HEK293 (cell line): ENCODE measurements around the gene CCDC3.

Source experiments
- CTCF ChIA-PET: fragments of 350-600 bp; formaldehyde crosslinking; extraction: SDS; loops from one replicate; lab custom pipeline; 2021; ENCODE audit warnings: antibody characterized with exemption; lab: Yijun Ruan, JAX
- POLR2A ChIA-PET: fragments of 300-600 bp; formaldehyde crosslinking; extraction: SDS; loops from one replicate; lab custom pipeline; 2020; ENCODE audit warnings: antibody characterized with exemption, inconsistent platforms; lab: Yijun Ruan, JAX
- H3K27ac ChIP-seq: fragments of 200-500 bp; sonication (Bioruptor generic); 2 replicates; pipeline ENCODE4 v1.5.1; 2014; ENCODE audit warnings: low read depth, low read length, control low read depth, inconsistent platforms; ENCODE audit errors: extremely low read depth
- H3K36me3 ChIP-seq, 2 experiments: fragments of 200-500 bp in 1 of 2; sonication (Bioruptor generic) in 1 of 2; 1 replicate in 1 of 2; 2 replicates in 1 of 2; pipeline ENCODE4 v1.5.1; 2014 to 2017; ENCODE audit warnings: inconsistent platforms in 2 of 2, low read length in 2 of 2; ENCODE audit not compliant: control insufficient read depth in 2 of 2, insufficient read depth in 1 of 2
- H3K4me1 ChIP-seq: fragments of 200-500 bp; sonication (Bioruptor generic); 2 replicates; pipeline ENCODE4 v1.5.1; 2014; ENCODE audit warnings: mild to moderate bottlenecking, low read length, inconsistent platforms; ENCODE audit not compliant: control insufficient read depth, insufficient read depth
- H3K4me3 ChIP-seq: 2 replicates; pipeline ENCODE4 v1.5.1; 2011; ENCODE audit warnings: low read depth, mild to moderate bottlenecking, control low read depth, low read length, moderate library complexity
- H3K9me3 ChIP-seq: fragments of 200-500 bp; sonication (Bioruptor generic); 2 replicates; pipeline ENCODE4 v1.5.1; 2014; ENCODE audit warnings: low read depth, low read length, inconsistent platforms; ENCODE audit not compliant: control insufficient read depth, insufficient read depth
- FEZF1 ChIP-seq: fragments of 450-650 bp; formaldehyde crosslinking; IDR thresholded peaks from 2 replicates; pipeline ENCODE4 v1.5.1; 2016; ENCODE audit warnings: missing biosample characterization, missing genetic modification characterization
- MEIS1 ChIP-seq: sonication (generic); formaldehyde crosslinking; IDR thresholded peaks from 2 replicates; pipeline ENCODE4 v1.8.1; 2022; ENCODE audit warnings: missing genetic modification reagents, mild to moderate bottlenecking, borderline replicate concordance
- PRDM2 ChIP-seq: fragments of 450-650 bp; formaldehyde crosslinking; IDR thresholded peaks from 2 replicates; pipeline ENCODE4 v1.5.1; 2016; ENCODE audit warnings: missing biosample characterization, missing genetic modification characterization, borderline replicate concordance
- REST ChIP-seq: fragments of 450-650 bp; formaldehyde crosslinking; IDR thresholded peaks from 2 replicates; pipeline ENCODE4 v1.5.1; 2016; ENCODE audit warnings: missing biosample characterization, missing genetic modification characterization
- SP2 ChIP-seq: fragments of 450-650 bp; formaldehyde crosslinking; IDR thresholded peaks from 2 replicates; pipeline ENCODE4 v1.5.1; 2016; ENCODE audit warnings: missing biosample characterization, missing genetic modification characterization
- ZBTB49 ChIP-seq: fragments of 450-650 bp; formaldehyde crosslinking; IDR thresholded peaks from 2 replicates; pipeline ENCODE4 v1.5.1; 2016; ENCODE audit warnings: missing biosample characterization, missing genetic modification characterization, low read depth
- ZBTB8A ChIP-seq: fragments of 450-650 bp; formaldehyde crosslinking; IDR thresholded peaks from 2 replicates; pipeline ENCODE4 v1.5.1; 2016; ENCODE audit warnings: missing biosample characterization, missing genetic modification characterization
- ZNF132 ChIP-seq: fragments of 450-650 bp; formaldehyde crosslinking; IDR thresholded peaks from 2 replicates; pipeline ENCODE4 v1.5.1; 2017; ENCODE audit warnings: missing biosample characterization, missing genetic modification characterization, borderline replicate concordance
- ZNF133 ChIP-seq: fragments of 450-650 bp; formaldehyde crosslinking; IDR thresholded peaks from 2 replicates; pipeline ENCODE4 v1.5.1; 2016; ENCODE audit warnings: missing biosample characterization, missing genetic modification characterization
- ZNF146 ChIP-seq: fragments of 450-650 bp; formaldehyde crosslinking; IDR thresholded peaks from 2 replicates; pipeline ENCODE4 v1.5.1; 2016; ENCODE audit warnings: missing biosample characterization, missing genetic modification characterization
- ZNF16 ChIP-seq: fragments of 450-650 bp; formaldehyde crosslinking; IDR thresholded peaks from 2 replicates; pipeline ENCODE4 v1.5.1; 2016; ENCODE audit warnings: low read depth, missing biosample characterization, missing genetic modification characterization
- ZNF174 ChIP-seq: fragments of 450-650 bp; formaldehyde crosslinking; IDR thresholded peaks from 2 replicates; pipeline ENCODE4 v1.5.0; 2017; ENCODE audit warnings: missing biosample characterization, mild to moderate bottlenecking, missing genetic modification characterization
- ZNF184 ChIP-seq: fragments of 450-650 bp; IDR thresholded peaks from 2 replicates; pipeline ENCODE4 v1.5.1; 2018; ENCODE audit warnings: missing biosample characterization, mild to moderate bottlenecking, missing genetic modification characterization
- ZNF239 ChIP-seq: fragments of 450-650 bp; formaldehyde crosslinking; IDR thresholded peaks from 2 replicates; pipeline ENCODE4 v1.5.1; 2016; ENCODE audit warnings: missing biosample characterization, missing genetic modification characterization
- ZNF280C ChIP-seq: fragments of 450-650 bp; formaldehyde crosslinking; IDR thresholded peaks from 2 replicates; pipeline ENCODE4 v1.5.1; 2016; ENCODE audit warnings: missing biosample characterization, missing genetic modification characterization
- ZNF302 ChIP-seq: fragments of 450-650 bp; formaldehyde crosslinking; IDR thresholded peaks from 2 replicates; pipeline ENCODE4 v1.5.1; 2016; ENCODE audit warnings: missing biosample characterization, missing genetic modification characterization, low read depth
- ZNF350 ChIP-seq: fragments of 450-650 bp; formaldehyde crosslinking; IDR thresholded peaks from 2 replicates; pipeline ENCODE4 v1.5.0; 2017; ENCODE audit warnings: missing biosample characterization, mild to moderate bottlenecking, missing genetic modification characterization
- ZNF423 ChIP-seq: fragments of 450-650 bp; formaldehyde crosslinking; IDR thresholded peaks from 2 replicates; pipeline ENCODE4 v1.5.1; 2016; ENCODE audit warnings: missing biosample characterization, missing genetic modification characterization
- ZNF449 ChIP-seq: fragments of 450-650 bp; formaldehyde crosslinking; IDR thresholded peaks from 2 replicates; pipeline ENCODE4 v1.5.1; 2017; ENCODE audit warnings: missing biosample characterization, mild to moderate bottlenecking, missing genetic modification characterization, moderate library complexity
- ZNF560 ChIP-seq: fragments of 450-650 bp; formaldehyde crosslinking; IDR thresholded peaks from 2 replicates; pipeline ENCODE4 v1.5.1; 2017; ENCODE audit warnings: missing biosample characterization, missing genetic modification characterization, borderline replicate concordance
- ZNF658 ChIP-seq: fragments of 450-650 bp; formaldehyde crosslinking; IDR thresholded peaks from 2 replicates; pipeline ENCODE4; 2016; ENCODE audit warnings: missing biosample characterization, missing genetic modification characterization
- ZNF701 ChIP-seq: fragments of 450-650 bp; formaldehyde crosslinking; IDR thresholded peaks from 2 replicates; pipeline ENCODE4 v1.5.1; 2016; ENCODE audit warnings: missing biosample characterization, missing genetic modification characterization
- ZNF76 ChIP-seq: fragments of 450-650 bp; formaldehyde crosslinking; IDR thresholded peaks from 2 replicates; pipeline ENCODE4; 2016; ENCODE audit warnings: low read depth, missing biosample characterization, missing genetic modification characterization, borderline replicate concordance

Gene CCDC3

GRCh38 chr10:12877150-12877549, 124.4 kb downstream of the CCDC3 start (continued):
- TF ChIP-seq ZNF146 (tag by site-specific recombination) (no peak), ZNF701 (tag by site-specific recombination) (no peak), ZNF350 (tag by site-specific recombination) (no peak), ZNF302 (no peak), ZNF184 (tag by site-specific recombination) (no peak), PRDM2 (tag by site-specific recombination) (no peak)

GRCh38 chr10:12876266-12876665, 125.2 kb downstream of the CCDC3 start:
- no peak overlapping the region for H3K27ac ChIP-seq
- POLR2A ChIA-PET = no interaction called here
- CTCF ChIA-PET = no interaction called here
- H3K9me3 ChIP-seq = no peaks in the 10 kb centered on the region
- no peak overlapping the region for H3K4me3 ChIP-seq
- H3K4me1 ChIP-seq = no peaks in the 10 kb centered on the region
- no peaks in the 10 kb centered on the region for H3K36me3 ChIP-seq
- TF ChIP-seq REST (tag by site-specific recombination) = no peak
- TF ChIP-seq ZNF423 (tag by site-specific recombination) = no peak
- TF ChIP-seq ZNF449 = no peak
- no peak for TF ChIP-seq FEZF1 (tag by site-specific recombination)
- no peak for TF ChIP-seq ZNF76 (tag by site-specific recombination)
- no peak for TF ChIP-seq MEIS1 (CRISPR knock-in tag)
- TF ChIP-seq ZBTB49 = no peak
- no peak for TF ChIP-seq ZNF239 (tag by site-specific recombination)
- TF ChIP-seq ZNF132 (tag by site-specific recombination) = no peak
- TF ChIP-seq ZNF16 (tag by site-specific recombination) = no peak
- TF ChIP-seq ZNF280C (tag by site-specific recombination) = no peak
- no peak for TF ChIP-seq ZNF174 (tag by site-specific recombination)
- TF ChIP-seq ZNF658 (tag by site-specific recombination) = no peak
- no peak for TF ChIP-seq ZNF560 (tag by site-specific recombination)
- TF ChIP-seq ZBTB8A (tag by site-specific recombination) = no peak
- no peak for TF ChIP-seq SP2 (tag by site-specific recombination)
- TF ChIP-seq ZNF133 (tag by site-specific recombination) = no peak
